GM08714 (cell line): ENCODE results near the gene DCAF5.

Source experiments
- H3K4me3 ChIP-seq: fragments of 200-500 bp; sonication (Bioruptor generic); 2 replicates; pipeline ENCODE4 v1.5.1; 2014; ENCODE audit warnings: mild to moderate bottlenecking, low read length, inconsistent platforms
- ZNF274 ChIP-seq: IDR thresholded peaks from 2 replicates; pipeline ENCODE4 v1.6.1; 2012; ENCODE audit warnings: mild to moderate bottlenecking, low read depth, low read length

DCAF5 gene

GRCh38 chr14:69153152-69153872 lies 393 bp upstream of the DCAF5 start:
- H3K4me3 ChIP-seq: peak overlapping the region; percentile 70
- TF ChIP-seq ZNF274: no peak

- no peak for TF ChIP-seq ZNF274
- H3K4me3 ChIP-seq: peak overlapping the region; percentile 88
Measured at GRCh38 chr14:69152181-69152901, 578 bp downstream of the DCAF5 start.

DNA sequence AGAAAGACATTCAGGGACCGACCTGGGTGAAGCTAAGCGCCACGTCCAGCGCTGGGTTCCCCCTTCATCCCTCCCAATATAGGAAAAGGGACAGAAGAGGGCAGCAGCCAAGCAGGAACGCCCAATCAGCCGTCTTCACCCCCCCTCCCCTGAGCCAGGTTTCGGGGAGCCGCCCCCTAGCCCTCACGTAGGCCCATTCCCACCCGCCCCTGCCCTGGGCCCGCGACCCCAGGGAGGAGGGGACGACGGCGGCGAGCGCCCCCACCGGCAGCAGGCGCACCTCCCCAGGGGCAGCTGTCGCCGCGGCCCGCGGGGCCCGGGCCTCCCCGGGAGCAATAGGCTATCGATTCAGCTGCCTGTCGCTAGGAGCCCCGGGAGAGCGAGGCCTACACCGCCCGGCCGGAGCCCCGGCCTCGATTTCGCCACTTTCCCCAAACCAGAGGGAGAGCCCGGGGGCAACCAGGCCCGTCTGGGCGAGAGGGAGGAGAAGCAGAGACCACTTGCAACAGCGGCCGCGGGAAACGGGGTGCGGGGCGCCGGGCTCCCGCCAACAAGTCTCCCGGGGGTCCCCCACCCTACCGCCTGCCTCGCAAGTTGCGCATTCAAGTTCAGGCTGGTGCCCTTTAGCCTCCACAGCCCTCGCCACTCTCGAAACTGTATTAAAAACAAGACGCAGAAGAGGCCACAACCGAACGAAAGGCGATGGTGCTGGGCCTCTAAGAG lies 1.3 kb downstream of the DCAF5 start:
- no peak for TF ChIP-seq ZNF274
- H3K4me3 ChIP-seq: peak overlapping the region; percentile 88

DNA sequence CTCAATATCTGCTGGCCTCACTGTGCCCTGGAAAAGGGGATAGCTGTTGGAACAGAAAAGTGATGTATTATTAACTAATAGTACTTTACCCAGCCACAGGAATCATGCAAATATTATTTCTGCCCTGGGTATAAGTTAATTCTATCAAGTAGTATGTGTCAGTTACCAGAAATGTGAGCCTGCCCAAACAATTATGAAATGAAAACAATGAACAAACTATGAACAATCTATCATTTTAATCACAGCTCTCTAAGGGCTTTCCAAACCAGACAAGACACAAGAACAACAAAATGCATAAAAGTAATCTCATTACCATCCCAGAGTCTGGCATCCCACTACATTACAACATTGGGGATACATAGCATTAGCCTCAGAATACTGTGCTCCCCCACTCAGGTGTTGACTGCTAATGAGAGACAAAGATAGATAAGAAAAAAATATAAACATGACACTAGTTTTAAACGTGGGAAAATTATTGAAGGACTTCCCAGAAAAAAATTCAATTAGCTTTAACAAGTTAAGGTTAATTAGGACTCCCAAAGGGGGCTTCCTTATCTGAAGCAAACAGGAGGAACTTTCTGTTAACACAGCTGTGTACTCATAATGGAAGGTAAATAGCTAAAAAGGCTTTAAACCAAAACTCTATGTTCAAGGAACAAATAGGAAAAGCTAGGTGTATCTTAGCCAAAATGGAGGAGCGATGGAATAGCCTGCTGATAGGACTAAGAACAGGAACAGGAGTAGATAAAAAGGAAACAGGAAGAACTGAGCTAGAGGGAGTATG lies 3.3 kb downstream of the DCAF5 start:
- TF ChIP-seq ZNF274: no peak
- H3K4me3 ChIP-seq: no peak overlapping the region

DNA sequence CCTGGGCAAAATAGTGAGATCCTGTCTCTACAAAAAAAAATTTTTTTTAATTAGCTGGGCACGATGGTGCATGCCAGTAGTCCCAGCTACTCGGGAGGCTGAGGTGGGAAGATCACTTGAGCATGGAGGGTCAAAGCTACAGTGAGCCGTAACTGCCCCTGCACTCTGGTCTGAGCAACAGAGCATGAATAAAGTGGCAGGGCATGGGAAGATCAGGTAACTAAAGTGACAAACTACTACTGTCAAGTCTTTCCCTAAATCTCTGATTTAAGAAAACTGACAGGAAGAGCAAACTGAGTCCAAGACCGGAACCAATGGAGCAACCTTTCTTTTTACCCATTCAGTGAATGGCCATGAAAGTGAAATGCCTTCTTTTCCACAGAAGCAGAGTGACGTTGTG lies 10.8 kb downstream of the DCAF5 start:
- no peak for TF ChIP-seq ZNF274

GRCh38 chr14:69141550-69141949 lies 11.4 kb downstream of the DCAF5 start:
- no peak overlapping the region for H3K4me3 ChIP-seq
- no peak for TF ChIP-seq ZNF274

More for the DNA sequence above, 10.8 kb downstream of the DCAF5 start:
- no peak overlapping the region for H3K4me3 ChIP-seq

DNA sequence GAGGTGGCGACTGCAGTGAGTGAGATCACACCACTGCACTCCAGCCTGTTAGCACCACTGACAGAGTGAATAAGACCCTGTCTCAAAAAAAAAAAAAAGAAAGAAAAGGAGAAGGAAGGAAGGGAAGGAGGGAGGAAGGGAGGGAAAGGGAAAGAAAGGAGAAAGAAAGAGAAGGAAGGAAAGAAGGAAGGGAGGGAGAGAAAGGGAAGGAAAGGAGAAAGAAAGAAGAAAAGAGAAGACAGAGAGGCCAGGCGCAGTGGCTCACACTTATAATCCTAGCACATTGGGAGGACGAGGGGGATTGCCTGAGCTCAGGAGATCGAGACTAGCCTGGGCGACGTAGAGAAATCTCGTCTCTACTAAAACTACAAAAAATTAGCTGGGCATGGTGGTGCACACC lies 13.2 kb downstream of the DCAF5 start:
- no peak for TF ChIP-seq ZNF274
- no peak overlapping the region for H3K4me3 ChIP-seq

DNA sequence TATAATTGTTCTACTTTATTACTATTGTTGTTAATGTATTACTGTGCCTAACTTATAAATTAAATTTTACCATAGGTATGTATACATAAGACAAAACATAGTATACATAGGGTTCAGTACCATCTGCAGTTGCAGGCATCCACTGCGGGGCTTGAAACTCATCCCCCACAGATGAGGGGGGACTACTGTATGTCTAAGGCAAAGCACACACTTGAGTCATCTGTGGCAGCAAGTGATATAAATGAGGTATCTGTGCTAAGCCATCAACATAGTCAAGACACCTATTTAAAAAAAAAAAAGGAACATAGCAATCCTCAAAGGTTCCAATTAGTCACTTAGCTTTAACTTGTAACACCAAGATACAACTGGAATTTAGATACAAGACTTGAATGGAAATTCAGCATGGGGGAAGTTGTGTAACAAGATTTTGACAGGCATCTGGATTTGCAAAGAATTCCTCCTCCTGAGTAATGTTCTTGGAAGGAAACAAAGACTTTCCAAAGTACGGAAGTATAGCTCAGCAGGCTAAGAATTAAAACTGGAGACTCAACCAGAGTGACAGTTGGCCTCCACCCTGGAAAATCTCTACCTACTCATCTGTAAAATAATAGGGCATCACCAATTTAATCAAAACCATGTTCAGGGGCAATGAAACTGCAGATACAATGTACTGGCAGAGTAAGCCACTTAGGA lies 14.9 kb downstream of the DCAF5 start:
- no peak for TF ChIP-seq ZNF274

GRCh38 chr14:69137416-69137815 lies 15.5 kb downstream of the DCAF5 start:
- TF ChIP-seq ZNF274: no peak
- H3K4me3 ChIP-seq: no peak overlapping the region

More for the DNA sequence above, 14.9 kb downstream of the DCAF5 start:
- H3K4me3 ChIP-seq: no peak overlapping the region

- H3K4me3 ChIP-seq: no peak overlapping the region
- TF ChIP-seq ZNF274: no peak
Measured at GRCh38 chr14:69135133-69135532, 17.8 kb downstream of the DCAF5 start.

DNA sequence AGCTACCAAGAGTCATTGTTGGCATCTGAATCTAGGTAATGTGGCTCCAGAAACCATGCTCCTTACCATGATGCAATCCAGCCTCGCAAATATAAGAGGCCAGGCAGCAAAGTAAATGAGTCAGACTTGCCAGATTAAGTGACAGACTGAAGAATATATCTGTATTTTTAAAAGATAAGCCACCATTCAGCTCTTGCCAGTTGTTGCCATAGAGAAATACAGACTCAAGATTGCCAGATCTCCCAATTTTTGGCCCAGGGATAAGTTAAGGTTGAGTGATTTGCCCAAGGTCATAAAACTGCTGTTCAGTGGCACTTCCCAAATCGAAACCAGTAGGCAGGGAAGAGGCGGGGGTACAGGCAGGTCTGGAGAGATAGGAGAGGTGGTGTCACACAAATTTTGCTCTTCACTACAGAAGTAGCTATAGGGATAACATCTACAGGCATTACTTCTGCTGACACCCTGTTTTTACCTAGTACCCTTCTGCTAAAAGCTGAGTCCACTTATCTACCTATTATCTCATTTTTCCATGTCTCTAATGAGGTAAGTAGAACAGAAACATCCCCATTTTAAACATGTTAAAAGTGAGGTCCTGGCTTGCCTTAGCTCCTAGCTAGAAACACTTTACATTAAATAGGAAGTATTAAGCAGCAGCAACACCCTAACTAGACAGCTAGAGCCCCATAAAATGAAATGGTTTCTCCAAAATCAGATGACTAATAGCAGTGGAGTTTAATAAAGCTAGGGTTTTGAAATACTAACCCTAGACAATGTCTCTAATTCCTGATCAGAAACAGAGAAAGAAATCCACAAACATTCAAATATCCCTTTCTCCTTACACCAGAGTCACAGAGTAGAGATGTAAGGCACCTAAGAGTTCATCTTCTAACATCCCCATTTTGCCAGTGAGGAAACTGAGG lies 19.5 kb downstream of the DCAF5 start:
- no peak overlapping the region for H3K4me3 ChIP-seq
- no peak for TF ChIP-seq ZNF274

DNA sequence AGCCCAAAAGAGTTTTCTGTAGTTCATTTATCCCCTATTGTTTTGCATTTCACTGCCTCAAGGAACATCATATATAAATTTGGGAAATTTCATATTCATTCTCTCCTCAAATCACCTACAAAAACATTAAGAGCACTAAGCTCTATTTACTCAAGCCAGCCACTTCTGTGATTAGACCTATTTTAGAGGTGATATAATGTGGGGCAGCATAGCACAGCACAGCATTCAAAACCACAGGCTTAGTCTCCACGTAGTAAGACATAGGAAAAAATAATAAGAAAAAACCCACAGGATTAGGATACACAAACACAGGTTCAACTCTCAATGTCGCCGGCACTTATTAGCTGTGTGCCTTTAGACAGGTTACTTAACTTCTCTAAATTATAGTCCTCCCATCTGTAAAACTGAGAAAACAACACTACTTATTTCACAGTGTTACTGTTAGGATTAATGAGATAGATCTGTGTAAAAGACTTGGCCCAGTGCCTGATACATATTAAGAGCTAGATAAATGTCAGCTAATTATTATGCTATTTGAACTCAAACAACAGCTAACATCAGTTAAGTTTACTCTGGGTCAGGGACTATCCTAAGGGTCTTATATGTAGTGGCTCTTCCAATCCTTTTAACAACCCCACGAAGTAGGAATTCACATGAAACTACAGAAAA lies 20.3 kb downstream of the DCAF5 start:
- no peak overlapping the region for H3K4me3 ChIP-seq
- no peak for TF ChIP-seq ZNF274
